Umbilical cord (tissue), 2 donors: ENCODE measurements around the gene DPYD. TPM values are rescaled to one million over a fixed set of nuclear protein-coding genes. Genes with fewer than 3 reads are reported as not detected.

Experiments
- DNase-seq: peaks from one replicate; pipeline ENCODE4 v3.0.0-alpha.2; 2015; ENCODE audit warnings: low spot score
- total RNA-seq: library from RNA; depleted of rRNA; stranded (reverse); fragments of >200 nt; gene quantifications from one replicate; pipeline ENCODE4 v1.2.3, GENCODE V29; 2014; ENCODE audit warnings: low replicate concordance; ENCODE audit not compliant: insufficient read depth

The DPYD gene
- total RNA-seq, 1 donor from 2014 or later: 24.1 TPM

GRCh38 chr1:97151651-97152050 is 769.2 kb downstream of the DPYD start:
- no peak for DNase-seq

DNA sequence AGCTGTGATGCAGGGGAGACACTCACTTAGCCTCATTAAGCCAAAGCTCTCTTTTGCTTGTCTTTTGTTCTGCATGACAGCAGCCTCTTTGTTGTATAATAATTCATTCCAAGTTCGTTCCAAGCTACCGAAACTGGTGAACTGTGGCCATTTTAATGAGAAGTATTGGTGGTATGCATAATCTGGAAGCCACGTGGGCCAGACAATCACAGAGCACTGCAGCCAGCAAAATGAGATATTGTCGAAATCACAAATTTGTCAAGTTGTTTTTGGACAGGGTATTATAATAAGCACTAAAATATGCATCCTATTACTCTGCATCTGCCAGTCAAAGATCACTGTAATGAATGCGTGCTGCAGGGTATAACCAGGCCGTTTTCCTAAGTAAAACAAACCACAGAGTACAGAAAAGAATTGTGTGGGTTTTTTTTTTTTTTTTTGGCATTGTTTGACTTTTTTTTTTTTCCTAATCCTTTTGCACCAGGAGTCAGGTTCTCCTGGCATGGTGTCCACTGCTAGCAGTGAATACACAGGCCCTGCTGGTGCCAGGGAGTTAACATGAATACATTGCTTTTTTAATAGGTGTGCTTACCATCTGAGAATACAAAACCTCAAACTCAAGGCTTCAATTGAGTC is 775.4 kb downstream of the DPYD start:
- no peak for DNase-seq

DNA sequence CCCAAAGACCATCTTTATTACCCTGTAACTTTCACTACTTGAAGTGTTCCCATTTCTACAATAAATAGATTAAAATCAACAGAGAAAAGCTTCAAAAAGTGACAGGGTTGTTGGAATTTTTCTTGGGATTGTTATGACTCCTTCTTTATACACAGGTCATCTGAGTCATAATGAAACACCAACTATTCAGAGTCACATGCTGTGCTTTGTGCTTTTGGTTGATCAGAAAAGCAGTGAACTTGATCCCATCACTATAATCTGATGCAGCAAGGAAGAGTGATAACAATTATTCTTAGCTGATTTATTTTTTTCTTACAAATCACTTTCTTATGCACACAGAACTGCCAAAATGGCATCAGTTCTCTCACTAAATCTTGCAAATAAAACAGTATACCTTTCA is 776.3 kb downstream of the DPYD start:
- no peak for DNase-seq

- DNase-seq: no peak
Measured at GRCh38 chr1:97143236-97143882, 777.5 kb downstream of the DPYD start.

DNA sequence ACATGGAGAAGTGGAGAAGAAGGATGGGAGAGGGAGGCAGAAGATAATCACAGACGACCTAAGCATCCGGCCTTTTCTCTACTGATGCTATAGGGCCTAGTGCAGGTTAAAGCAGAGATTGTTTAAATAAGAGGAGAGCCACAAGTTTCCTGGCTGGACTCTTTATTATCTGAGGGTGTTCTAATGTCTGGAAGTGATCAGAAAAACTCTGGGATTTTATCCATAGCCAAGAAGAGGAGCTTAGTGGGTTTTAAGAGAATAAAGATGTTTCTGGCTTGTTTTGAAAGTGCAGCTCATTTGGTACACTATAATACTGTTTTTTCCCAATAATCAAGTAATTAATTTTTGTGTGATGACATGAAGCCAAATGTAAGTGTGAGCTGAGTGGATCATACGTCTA is 780.2 kb downstream of the DPYD start:
- DNase-seq: peak; percentile 57

- DNase-seq: peak; percentile 61
Measured at GRCh38 chr1:97139512-97139911, 781.3 kb downstream of the DPYD start.

- DNase-seq: no peak
Measured at GRCh38 chr1:97138515-97139032, 782.3 kb downstream of the DPYD start.

DNA sequence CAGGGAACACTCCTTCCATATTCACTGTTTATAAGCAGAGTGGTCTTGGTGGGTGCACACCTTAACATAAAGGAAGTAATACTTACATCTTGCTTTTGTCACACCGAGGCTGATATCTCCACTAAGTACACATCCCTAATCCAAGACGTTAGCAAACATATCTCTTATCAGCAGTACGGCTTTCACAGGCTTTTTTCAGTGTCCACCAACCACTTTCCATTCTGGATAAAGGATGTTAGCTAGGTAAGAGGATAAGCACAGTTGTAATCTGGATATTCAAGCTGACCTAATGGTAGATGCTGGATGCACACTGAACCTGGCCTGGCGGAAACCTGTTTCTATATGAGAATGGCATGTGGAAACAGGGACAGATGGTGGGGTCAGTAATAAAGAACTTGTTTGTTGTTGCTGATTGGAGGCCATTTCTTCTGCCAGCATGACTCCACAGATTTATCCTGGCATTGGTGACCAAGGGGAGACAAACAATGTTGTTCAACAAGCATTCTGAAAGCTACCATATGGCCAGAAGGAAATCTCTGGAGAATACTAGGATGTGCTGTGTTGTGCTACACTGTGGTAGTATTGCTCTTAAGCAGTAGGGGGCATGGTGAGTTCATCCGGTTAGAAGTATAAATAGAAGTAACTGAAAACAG is 782.8 kb downstream of the DPYD start:
- peak; percentile 70 for DNase-seq

GRCh38 chr1:97136996-97137395 is 783.8 kb downstream of the DPYD start:
- no peak for DNase-seq

DNA sequence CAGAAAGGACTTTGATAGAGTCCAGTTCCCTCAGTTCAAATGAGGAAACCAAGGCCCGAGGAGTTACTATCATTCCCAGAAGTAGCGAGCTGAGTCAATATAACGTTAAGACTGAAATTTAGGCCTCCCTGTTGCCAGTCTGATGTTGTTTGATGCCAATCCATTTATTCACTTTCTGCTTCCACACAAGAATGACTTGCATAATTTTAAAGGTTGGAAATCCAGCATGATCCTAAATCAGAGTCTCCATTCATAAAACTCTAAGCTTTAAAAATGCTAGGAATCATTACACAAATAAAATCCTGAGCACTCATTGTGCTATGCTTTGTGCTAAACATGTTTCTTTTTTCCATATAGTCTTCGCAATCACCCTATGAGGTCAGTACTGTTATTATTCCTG is 784.9 kb downstream of the DPYD start:
- DNase-seq: no peak

- peak; percentile 75 for DNase-seq
Measured at GRCh38 chr1:97128426-97128825, 792.4 kb downstream of the DPYD start.

DNA sequence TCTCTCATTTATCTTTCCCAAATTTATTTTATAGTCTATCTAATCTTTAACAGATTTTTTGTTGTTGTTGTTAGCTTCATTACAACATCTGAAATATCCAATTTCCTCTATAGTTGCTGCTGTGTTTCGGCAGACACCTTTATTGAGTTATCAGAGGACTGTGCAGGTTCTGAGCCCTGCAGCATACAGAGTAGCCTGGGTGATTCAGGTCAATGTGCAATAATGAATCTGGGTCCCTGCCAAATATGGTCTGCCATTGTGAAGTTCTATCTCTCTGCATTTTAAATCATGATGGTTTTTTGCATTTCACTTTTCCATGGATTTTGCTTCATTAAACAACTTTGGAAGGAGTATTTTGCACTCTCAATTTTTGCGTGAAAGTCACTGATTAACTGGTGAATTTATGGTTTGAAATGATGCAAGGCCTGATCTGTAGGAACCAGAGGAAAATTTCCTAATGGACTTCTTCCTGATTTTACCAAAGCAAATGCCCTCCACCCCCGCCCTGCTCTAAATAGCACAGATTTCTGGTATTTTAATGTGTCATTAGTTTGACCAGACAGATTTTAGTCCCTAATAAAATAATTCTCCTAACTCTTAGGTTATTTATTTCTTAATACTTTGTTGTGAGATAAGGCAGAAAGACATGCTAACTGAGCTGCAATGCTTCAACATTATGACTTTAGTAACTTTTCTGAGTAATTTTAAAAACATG is 797.0 kb downstream of the DPYD start:
- peak; percentile 80 for DNase-seq

GRCh38 chr1:97120806-97121205 is 800.0 kb downstream of the DPYD start:
- peak; percentile 70 for DNase-seq

GRCh38 chr1:97119260-97120158 is 801.3 kb downstream of the DPYD start:
- DNase-seq: peak; percentile 29

DNA sequence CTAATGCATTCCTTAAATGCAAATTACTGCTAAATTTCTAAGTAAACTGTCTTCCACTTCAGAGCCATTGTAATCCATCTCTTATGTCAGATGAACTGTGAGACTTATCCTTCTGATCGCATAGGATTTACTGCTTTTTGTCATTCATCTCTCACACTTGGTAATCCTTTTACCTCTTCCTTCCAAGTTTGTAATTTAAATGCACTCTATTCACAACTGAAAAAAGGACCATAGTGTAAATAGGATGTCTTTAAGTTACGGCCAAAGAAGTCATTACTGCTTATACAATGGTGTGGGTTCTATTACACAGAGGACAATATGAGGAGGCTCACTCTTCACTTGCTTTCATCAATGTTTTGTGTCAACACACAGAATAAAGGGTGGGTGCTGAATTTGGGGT is 806.0 kb downstream of the DPYD start:
- no peak for DNase-seq

GRCh38 chr1:97112442-97112841 is 808.4 kb downstream of the DPYD start:
- DNase-seq: no peak

DNA sequence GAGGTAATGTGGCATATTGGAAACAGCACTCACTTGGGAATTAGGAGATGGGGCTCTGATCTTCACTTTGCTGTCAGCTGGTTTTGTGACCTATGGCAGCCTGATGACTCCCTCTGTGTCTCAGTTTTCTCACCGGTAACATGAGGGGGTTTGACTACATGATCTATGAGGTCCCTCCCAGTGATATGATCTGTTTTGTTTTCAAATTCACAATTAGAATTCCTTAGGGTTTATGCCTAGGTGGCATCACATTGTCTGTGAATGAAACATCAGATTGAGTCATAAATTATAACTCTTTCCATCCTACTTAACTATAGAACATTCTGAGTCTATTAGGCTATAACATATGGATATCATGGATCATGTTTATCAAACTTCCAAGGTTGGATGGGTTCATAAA is 812.7 kb downstream of the DPYD start:
- no peak for DNase-seq

DNA sequence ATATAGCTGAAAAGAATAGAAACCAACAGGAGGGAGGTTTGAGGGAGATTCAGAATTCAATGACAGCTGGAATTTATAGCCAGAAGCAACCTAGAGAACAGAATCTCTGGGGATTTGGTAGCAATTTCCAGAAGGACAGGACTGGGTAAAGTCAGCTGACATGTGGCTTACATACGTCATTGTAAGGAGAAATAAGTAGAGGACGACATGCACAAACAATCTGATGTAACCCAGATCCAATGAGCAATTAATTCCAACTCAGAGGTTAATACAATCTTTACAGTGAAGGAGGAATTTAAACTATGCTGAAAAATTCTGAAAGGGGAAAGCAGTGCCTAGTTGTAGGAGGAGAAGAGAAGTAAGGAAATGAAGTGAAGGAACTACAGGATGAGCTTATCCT is 815.3 kb downstream of the DPYD start:
- DNase-seq: no peak

DNA sequence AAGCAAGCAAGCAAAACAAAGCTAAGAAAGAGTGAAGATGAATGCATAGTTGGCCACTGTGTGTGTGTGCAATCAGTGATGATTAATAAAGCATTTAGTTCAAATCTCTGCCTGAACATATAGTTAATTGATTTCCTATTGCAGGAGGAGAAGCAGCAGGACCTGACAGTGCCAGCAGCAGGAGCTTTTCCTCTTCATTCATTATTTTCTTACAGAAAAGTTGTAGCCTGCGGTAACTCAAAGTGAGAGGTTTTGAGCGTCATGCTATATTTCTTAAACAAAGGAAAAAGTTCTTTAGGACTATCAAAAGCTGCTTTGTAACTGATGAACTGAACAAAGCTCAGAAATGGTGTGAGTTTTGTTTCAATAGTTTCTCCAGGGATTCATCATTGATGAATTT is 819.3 kb downstream of the DPYD start:
- DNase-seq: no peak

DNA sequence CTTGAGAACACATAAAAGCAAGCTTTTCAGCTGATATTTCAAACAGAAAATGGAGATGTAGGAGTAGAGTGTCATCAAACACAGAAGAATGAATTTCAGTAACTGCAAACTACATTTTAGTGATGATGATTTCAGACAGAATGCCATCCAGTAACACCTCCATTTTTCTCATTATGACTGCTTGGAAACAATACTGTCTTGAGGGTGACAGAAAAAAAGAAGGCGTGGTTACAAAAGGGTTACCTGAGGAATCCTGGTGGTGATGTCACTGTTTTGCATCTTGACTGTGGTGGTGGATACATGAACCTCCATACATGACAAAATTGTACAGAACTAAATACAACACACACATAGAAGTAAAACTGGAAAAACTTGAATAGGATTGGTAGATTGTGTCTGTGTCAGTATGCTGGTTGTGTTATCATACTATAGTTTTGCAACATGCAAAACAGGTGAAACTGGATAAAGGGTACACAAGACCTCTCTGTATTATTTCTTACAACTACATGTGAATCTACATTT is 823.4 kb downstream of the DPYD start:
- DNase-seq: no peak

DNA sequence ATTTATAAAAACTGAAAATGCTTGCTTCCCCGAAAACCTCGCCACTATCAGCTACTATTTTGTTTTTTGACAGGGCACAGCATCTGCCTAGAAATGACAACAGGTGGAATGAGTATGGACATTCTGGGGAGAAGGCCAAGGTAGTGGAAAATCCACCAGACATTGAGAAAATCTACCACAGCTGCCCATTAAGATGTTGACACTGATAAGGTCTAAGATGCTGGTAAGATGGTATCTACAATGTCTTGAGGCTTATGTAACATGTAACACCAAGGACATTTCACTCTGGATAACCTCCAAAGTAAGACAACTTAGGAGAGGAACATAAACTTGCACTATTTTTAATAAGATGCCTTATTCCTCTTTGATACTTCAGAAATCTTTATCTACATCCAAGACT is 825.1 kb downstream of the DPYD start:
- no peak for DNase-seq
